ENCODE data around the gene HMG20A.

HMG20A gene

DNA sequence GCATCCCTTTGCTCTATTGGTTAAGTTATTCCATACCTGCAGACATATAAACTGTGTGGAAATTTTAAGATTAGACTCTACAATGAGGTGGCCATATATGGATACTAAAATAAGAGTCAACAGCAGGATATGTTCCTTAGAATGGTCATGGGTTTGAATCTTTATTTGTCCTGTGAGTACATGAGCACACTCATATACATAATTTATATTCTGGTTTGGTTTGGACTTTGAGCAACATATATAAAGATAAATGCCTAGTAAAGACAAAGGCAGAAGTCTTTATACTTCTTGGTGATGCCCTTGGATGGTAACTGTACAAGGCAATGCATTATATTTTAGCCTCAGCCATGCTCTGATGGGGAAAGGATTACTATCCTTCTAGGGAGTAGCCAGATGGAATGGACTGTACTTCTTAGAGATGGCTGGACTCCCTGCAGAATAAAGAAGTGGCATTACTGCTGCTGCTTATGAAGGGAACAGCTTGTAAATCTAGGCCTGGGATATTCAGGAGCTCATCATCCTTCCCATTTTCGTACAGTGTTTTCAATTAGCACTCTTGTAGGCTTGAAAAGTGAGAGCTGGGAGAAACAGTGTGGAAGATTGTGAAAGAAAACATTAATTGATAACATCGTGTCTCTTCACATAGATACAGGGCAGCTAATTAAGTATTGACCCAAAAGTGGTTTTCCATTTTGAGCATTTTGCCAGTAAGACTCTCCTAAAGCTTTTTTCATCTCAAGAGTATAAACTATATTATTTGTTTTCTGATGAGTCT lies 60.4 kb downstream of the HMG20A start:
- no peak for DNase-seq

DNA sequence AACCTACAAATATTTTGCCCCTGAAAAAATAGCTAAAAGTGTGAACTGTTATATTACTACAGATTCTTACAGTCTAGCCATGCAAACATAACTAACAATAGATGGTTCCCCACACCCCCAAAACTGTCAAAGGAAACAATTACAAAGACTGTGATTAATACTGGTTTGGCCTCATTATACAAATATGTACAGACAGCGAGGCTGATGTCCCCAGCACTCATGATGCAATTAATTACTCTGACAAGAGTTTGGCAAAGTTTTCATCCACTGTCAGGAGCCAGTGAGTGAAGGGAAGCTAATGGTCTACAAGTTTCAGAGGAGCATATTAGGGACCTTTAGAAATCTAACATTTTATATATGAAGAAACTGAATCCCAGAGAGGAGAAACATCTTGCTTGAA lies 61.0 kb downstream of the HMG20A start:
- DNase-seq: no peak

DNA sequence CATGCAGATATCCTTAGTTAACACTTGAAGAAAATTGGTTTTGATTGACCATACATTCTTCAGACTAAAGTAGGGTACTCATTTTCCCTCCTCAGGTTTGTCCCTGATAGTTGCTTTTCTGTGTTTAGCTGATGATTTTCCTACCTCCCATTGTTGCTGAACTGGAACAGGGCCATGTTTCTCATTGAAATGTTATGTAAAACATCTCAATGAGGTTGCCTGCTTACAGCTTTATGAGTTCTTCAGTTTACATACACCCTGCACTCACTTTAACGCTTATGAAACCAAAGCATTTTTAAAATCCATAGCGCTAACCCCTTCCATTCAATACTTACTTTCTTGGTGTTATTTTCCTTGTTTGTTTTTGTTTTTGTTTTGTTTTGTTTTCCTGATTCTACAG lies 61.9 kb downstream of the HMG20A start:
- no peak for DNase-seq

DNA sequence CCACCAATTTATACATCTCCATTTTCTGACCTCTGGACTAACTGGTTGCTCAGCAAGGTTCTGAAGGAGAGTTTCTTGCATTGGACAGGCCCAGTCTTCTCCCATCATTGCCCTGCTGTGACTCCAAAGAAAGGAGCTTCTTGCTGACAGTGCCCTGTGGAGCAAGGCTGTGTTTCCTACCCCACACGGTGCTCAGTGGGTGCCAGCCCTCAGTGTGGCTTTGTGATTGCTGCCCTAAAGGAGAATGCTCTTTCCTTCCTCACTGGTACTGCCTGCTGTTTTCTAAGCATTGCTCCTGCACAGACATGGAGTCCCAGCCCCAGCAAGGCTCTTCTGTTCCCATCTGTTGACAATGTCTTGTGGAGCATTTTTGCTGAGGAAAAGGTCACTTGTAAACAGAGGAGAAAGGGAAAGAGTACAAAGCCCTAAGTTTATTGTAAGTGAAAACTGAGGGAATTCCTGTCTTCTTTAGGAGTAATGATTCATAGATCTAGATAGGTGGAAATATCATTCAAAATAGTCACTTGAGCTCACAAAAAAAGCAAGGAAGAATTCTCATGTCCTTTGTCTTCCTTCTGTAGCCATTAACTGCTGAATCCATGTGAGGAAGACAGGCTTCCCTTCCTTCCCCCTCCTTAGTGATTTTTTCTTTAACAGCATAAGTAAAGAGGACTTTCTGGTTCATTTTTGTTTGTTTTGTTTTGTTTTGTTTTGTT lies 62.9 kb downstream of the HMG20A start:
- DNase-seq: no peak

DNA sequence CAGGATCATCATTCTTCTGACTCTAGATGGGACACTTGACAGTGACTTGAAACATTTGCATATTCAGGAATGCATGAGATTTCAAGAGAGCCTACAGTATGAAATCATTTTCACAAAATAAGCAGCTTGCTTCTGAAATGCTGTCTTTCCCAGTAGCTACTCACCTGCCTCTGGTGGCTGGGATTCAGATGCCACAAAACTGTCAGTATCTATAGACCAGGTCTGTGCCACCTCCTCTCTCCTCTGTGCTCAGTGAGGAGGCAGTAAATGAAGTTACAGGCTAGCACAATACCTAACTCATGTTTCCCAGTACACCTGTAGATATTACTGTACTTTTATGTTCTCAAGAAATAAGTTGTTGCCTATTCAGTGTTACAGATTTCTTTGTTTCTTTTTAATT lies 64.3 kb downstream of the HMG20A start:
- DNase-seq: no peak

DNA sequence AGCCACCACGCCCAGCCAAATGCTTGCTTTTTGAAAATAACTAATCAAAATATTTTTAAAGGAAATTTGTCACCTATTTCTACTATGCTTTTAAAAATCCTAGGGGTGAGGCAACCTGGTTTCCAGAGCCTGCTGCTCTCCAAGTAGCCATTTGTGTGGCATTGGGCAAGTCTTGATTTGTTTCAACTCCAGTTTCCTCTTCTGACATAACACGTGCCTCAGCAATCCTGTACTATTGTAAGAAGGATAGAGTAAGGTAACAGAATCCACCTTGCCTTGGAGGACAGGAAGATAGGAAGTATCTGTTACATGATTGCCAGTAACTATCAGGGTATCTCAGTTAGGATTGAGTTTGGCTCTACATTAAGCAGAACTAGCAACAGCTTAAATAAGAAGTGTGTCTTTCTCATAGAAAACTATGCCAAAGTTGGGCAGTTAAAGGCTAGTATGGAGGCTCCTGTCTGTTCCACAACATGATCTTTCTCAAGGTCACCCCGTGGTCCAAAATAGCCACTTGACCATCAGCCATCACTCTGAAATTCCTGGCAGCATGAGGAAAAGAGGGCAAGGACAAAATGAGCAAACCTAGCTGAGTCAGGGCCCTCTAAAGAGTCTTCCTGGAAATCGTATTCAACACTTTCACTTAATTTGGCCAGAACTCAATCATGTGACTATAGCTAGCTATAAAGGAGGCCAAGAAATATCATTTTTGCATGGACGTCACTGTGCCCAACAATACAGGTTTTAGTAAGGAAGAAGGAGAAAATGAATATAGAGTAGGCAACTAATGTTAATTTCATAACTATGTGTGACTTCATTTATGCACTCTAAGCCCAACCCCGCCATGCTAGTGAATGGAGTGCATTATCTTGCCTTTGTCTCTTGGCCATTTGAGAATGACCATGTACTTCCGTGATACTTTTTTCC lies 66.1 kb downstream of the HMG20A start:
- DNase-seq: no peak

DNA sequence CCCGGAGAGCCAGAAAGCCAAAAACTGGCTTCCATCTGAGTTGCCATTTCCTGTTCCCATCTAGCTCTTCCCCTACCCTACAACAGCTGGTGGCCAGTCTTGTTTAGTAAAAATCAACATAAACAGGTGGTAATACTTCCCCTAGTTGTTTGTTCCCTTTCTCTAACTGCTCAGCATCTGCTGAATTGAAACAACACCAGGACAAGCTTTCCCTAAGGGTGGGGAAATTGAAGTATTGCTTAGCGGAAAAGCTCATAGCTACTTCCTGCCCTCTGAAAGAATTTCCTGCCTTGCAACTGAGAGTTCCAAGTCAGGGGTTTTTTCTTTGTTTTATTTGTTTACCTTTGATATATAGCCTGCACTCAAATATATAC lies 66.8 kb downstream of the HMG20A start:
- no peak for DNase-seq

DNA sequence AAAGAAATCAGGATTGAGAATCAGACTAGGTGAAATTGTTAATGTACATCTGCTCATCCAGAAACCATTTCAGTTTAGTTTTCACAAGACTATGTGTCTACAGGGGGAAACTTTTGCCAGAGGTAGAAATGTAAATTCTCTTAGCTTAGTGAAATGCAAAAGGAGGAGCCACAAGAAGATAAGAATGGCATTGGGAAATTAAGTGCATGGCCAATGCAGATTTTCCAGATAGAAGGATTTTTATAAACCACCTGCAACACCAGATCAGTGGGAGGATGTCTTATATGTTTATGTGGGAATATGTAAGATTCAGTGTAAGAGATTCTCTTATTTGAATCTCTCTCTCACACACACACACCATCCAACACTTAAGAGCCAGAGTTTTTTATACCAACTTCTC lies 67.2 kb downstream of the HMG20A start:
- no peak for DNase-seq

DNA sequence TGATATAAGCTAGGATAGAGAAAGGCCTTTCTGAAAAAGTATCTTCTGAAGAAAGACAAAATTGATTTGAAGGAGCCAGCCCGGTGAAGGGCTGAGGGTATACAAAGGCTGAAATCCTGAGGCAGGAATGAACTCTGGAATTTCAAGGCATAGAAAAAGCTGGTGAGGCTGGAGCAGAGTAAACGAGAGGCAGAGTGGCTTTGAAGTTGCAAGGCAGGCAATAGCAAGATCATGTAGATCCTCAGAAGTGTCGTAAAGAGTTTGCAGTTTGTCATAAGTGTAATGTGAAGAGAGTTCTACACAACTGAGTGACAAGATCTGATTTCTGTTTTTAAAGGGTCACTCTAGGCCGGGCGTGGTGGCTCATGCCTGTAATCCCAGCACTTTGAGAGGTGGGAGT lies 69.0 kb downstream of the HMG20A start:
- no peak for DNase-seq

DNA sequence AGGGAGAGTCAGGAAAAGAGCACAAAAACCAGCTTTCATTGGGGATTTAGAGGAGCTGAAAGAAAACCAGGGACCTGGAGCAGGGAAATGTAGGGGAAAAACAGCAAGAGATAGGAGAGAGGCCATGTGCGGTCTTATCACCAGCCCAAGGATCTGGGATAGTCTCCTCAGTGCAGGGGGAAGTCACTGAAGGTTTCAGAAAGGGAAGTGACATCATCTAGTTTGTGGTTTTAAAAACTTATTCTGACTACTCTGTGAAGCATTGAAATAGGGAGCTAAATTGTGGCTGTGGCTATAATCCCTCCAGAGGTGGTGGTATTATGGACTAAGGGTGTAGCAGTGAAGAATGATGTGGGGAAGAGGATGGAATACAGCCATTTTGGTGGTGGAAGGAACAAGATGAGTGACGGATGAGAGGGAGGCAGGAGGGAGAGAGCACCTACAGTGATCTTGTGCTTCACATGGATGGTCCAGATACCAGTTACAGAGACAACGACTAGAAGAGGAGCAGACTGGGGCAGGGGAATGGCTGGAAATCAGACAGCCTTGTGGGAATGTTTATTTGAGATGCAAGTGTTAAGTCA lies 72.7 kb downstream of the HMG20A start:
- no peak for DNase-seq

DNA sequence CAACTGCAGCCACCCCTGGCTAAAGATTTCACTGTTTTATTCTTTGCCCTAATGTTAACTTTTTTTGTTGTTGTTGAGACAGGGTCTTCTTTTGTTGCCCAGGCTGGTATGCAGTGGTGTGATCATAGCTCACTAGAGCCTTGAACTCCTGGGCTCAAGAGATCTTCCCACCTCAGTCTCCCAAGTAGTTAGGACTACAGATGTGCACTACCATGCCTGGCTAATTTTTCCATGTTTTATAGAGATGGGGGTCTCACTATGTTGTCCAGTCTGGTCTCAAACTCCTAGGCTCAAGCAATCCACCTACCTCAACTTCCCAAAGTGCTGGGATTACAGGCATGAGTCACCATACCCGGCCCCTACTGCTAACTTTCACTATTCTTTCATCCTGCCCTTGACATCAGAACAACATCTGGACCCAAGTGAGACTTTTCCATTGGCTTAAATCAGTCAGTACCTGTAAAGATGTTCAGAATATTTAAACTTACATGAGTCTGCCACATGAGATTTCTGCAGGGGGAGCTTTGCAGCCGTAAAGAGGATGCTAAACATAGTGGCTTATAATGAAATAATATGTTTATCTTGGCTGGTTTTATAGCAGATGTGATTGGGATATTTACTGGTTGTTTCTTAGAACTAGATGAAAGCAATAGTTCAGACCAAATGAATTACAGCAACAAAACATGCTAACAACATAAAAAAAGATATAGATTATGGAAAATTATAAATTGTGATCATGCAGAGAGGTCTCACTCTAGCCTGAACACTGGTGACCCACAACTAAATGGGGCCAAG lies 73.6 kb downstream of the HMG20A start:
- no peak for DNase-seq

DNA sequence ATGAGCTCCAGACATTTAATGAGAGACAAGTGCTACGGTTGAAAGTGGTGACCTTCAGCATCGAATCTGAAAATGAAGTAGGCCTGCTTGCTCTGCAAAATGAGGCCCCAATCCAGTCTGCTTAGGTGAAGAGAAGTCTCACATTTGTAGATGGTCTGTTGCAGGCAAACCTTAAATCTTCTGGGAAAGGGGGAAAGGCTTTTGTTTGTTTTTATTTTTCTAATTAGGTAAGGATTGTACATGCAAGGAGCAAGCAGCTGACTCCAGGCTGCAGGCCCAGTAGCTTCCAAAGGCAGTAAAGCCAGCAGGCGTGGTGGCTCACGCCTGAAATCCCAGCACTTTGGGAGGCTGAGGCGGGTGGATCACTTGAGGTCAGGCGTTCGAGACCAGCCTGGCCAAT lies 74.3 kb downstream of the HMG20A start:
- DNase-seq: no peak

DNA sequence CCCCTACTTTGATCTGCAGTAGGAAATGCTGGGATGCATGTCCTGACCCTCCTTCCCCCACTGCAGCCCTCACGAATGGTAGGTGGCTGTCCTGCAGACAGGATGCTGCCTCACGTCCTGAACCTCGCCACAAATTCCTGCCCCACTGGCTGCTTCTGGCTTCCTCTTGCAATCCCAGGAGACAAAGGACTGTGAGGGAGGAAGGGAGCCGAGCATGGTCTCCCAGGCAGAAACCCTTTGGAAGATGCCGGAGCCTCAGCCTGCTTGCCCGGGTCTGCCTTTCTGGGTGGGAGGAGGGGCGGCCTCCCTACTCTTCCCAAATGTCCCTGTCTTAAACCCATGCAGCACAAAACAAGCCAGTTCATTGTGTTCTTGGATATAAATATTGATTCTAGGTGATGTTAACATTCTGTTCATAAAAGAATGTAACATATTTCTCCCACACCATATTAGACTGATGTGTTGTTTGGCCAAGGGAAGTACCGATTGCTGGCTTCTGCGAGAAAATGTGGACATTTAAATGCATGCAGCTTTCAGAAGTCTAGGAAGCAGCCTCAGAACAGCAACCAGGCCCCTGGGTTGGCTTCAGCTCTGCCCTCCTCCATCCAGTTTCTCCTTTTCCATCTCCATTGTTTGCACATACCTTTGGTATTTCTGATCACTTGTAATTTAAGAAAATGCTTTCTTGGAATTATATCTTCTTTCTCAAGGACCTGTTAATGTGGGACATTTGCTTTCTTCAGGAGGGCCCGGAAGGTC lies 75.3 kb downstream of the HMG20A start:
- DNase-seq: no peak

DNA sequence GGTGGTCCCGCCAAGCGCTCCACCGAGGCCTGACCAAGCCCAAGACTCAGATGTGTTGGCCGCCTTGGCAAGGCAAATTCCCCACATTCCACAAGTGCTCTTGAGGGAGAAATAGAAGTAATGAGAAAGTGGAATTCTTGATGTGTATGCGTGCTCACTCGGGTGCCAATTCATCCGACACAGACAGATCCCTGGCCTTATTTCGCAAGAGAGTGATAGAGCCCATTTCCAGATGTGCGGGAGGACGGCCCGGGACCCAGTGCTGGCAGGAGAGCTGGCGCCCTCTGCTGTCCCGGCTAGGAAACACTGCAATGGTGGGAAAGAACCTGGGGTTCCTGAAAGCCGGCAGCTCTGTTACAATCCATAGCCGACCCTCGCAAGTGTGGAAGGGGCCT lies 76.0 kb downstream of the HMG20A start:
- DNase-seq: peak; percentile 63 to 67

DNA sequence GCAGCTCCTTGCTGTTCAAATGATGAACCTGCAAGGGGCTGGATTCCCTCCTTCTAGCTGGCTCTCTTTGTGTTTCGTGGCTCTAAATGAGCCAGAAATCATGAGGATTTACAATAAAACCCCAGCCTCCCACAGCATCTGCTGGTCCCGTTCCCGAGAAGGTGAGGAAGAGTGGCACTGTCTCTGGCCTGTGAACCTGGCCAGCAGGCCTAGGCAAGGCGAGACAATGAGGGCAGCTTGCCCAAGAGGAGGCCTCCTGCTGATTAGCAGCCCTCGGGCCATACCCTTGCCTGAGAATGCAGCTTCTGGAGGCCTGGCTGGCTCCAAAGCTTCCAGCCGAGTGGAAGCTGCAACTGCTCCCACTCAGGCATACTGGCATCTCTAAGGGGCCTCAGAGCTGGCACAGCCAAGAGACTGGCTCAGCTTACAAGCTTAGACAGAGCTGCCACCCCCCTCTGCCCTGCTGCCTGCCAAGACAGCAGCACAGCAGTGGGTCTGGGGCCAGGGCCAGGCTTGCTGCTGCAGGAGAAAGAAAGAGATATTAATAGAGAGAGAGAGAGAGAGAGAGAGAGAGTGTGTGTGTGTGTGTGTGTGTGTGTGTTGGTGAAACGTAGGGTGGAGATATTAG lies 76.5 kb downstream of the HMG20A start:
- no peak for DNase-seq

DNA sequence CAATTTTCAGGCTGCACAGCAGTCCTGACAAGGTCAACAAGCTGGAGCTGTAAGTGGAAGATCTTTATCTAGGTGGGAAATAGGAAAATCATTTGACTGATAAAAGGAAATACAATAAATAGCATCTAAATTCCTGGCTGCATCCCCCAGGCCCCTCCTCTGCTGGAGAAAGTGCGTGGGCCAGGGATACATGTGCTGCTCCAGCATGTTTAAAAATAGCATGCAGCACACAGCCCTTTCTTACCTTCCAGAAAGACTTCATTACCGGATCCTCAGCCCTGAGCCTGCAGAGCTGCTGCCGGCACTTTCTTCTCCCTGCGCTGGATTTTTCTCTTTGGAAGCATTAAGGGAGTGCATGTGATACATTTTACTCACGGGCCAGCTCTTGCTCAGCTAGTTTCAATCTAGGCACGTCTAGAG lies 77.3 kb downstream of the HMG20A start:
- DNase-seq: no peak

DNA sequence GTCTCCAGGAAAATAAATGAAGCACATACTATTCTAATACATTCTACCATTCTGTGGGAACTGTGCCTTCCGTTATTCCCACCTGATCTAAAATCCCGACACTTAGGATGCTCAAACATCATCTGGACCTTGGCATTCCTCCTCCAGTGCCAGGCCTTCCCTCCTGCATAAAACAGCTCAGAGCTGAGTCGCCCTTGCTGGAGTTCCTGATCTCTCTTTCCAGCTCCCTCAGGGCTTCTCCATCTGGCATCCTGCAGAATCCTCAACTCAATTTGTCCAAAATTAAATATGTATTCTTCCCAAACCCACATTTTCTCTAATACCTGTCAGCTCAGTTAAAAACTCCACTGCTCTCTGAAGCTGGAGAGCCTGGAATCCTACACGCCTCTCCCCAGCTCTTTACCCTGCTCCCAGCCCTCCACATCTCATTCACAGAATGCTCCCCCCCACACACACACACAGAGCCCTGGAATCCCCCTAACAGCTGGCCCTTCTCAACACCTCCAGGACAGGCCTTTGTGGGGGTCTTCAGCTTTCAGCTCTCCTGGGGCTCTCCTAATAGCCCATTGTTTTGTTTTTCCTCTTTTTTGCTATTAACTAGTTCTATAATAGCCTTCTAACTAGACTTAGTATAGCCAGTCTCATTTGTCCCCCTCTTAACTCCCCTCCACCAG lies 78.5 kb downstream of the HMG20A start:
- DNase-seq: no peak

DNA sequence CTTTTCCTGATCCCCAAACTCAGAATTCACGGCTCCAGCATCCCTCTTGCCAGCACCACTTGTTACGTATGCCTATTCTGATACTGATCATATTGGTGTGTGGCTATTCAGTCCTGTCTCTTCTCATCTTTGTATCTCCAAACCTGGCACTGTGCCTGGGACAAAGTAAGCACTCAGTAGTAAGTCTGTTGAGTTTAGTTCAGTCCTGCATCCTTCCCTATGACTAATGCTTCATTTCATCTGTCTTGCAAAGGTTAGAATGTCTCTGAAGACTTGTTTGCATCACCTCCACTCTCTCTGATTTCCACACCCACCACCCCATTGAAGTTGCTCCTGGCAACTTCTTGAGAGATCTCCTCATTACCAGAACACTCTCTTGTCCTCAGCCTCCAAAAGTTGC lies 80.3 kb downstream of the HMG20A start:
- no peak for DNase-seq

DNA sequence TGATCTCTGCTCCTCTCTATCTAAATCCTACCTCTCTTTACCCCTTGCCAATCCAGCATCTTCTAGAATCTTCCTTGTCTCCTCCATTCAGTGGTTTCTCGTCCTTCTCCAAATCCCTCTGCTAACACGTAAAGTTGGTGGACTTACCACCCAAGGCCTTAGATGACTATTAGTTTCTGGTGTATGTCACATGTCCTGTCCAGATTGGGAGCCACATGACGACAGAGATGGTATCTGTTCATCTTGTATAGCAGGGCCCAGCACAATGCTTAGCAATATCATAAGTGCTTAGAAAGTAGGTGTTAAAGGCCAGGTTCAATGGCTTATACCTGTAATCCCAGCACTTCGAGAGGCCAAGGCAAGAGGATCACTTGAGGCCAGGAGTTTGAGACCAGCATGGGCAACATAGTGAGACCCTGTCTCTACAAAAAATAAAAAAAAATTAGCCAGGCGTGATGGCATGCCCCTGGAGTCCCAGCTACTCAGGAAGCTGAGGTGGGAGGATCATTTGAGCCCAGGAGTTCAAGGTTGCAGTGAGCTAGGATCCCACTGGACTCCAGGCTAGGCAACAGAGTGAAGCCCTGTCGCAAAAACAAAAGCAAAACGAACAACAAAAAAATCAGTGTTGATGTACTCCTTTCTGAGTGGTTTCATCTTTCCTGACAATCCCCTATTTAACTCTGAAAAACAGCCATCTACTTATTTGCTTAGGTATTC lies 81.8 kb downstream of the HMG20A start:
- DNase-seq: no peak

DNA sequence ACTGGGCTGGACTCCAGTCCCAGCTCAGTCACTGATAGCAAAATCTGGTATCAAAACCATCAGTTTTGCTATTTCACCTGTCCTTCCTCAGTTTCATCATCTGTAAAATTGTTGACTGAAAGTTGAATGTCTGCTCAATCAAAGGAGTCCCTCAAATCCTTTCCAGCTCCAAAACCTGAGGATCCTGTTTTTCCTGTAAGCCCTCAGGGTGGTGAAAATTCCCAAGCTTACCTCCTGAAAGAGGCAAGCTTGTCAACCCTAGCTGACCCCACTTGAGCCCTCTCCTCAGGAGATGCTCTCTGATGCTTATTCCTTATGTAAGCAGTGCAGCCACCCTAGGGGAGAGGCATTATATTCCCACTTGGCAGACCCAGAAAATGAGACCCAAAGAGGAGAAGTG lies 82.6 kb downstream of the HMG20A start:
- DNase-seq: no peak
